Hepatocyte (in vitro differentiated cells): ENCODE measurements around the gene GPR132.

Experiments
- CTCF ChIP-seq: fragments of 200-600 bp; sonication (generic); IDR thresholded peaks from 2 replicates; pipeline ENCODE4 v1.5.1; 2016; ENCODE audit warnings: antibody characterized with exemption, mild to moderate bottlenecking; ENCODE audit not compliant: poor library complexity
- EZH2 ChIP-seq: fragments of 200-600 bp; sonication (generic); IDR thresholded peaks from 2 replicates; pipeline ENCODE4 v1.6.1; 2016; ENCODE audit warnings: antibody characterized with exemption, mild to moderate bottlenecking, borderline replicate concordance

GRCh38 chr14:105096206-105096875 is 31.1 kb upstream of the GPR132 start:
- TF ChIP-seq EZH2 = no peak
- no peak for TF ChIP-seq CTCF
